HL-60 (cell line): ENCODE data around the gene KDM2B.

Experiments
- DNase-seq, 2 experiments: peaks; one replicate each; pipeline ENCODE4 v3.0.0-alpha.2; 2010 to 2020; ENCODE audit warnings: low read depth in 1 of 2, low spot score in 1 of 2
- H3K27ac ChIP-seq: fragments of 250-450 bp; sonication (Bioruptor Pico); replicated peaks from 2 replicates; pipeline ENCODE4 v1.5.1; 2020; ENCODE audit warnings: mild to moderate bottlenecking, moderate library complexity
- H3K27me3 ChIP-seq: fragments of 250-450 bp; sonication (Bioruptor Pico); 2 replicates; pipeline ENCODE4 v1.5.1; 2021; ENCODE audit warnings: mild to moderate bottlenecking, moderate library complexity; ENCODE audit not compliant: insufficient read depth, poor library complexity, severe bottlenecking
- H3K4me3 ChIP-seq: replicated peaks from 2 replicates; pipeline ENCODE4 v1.5.1; 2011; ENCODE audit warnings: mild to moderate bottlenecking, control low read depth, low read length; ENCODE audit not compliant: insufficient read depth
- GABPA ChIP-seq: IDR thresholded peaks from 2 replicates; pipeline ENCODE4 v1.6.1; 2012; ENCODE audit warnings: low read depth
- POLR2AphosphoS5 ChIP-seq: IDR thresholded peaks from 2 replicates; pipeline ENCODE4 v1.6.1; 2012; ENCODE audit warnings: low read depth
- SPI1 ChIP-seq: IDR thresholded peaks from 2 replicates; pipeline ENCODE4 v1.6.1; 2012; ENCODE audit warnings: low read depth, mild to moderate bottlenecking, borderline replicate concordance
- TF ChIP-seq, protein P1 (sequence below): IDR thresholded peaks from 2 replicates; pipeline ENCODE4 v1.6.1; 2012; ENCODE audit warnings: low read depth; ENCODE audit not compliant: insufficient replicate concordance
- TF ChIP-seq, protein P2 (sequence below): IDR thresholded peaks from one replicate; pipeline ENCODE4 v1.5.1; 2011; ENCODE audit warnings: low read length, control low read depth, inconsistent platforms; ENCODE audit not compliant: insufficient read depth

The KDM2B gene

DNA sequence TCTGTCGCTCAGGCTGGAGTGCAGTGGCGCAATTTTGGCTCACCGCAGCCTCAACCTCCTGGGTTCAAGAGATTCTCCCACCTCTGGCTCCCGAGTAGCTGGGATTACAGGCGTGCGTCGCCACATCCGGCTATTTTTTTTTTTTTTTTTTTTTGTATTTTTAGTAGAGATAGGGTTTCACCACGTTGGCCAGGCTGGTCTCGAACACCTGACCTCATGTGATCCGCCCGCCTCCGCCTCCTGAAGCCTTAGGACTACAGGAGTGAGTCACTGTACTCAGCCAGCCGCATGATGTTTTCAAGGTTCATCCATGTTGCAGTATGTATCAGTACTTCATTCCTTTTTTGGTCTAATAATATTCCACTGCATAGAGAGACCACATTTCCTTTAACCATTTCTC, 183.3 kb downstream of the KDM2B start:
- TF ChIP-seq, protein P1, sequence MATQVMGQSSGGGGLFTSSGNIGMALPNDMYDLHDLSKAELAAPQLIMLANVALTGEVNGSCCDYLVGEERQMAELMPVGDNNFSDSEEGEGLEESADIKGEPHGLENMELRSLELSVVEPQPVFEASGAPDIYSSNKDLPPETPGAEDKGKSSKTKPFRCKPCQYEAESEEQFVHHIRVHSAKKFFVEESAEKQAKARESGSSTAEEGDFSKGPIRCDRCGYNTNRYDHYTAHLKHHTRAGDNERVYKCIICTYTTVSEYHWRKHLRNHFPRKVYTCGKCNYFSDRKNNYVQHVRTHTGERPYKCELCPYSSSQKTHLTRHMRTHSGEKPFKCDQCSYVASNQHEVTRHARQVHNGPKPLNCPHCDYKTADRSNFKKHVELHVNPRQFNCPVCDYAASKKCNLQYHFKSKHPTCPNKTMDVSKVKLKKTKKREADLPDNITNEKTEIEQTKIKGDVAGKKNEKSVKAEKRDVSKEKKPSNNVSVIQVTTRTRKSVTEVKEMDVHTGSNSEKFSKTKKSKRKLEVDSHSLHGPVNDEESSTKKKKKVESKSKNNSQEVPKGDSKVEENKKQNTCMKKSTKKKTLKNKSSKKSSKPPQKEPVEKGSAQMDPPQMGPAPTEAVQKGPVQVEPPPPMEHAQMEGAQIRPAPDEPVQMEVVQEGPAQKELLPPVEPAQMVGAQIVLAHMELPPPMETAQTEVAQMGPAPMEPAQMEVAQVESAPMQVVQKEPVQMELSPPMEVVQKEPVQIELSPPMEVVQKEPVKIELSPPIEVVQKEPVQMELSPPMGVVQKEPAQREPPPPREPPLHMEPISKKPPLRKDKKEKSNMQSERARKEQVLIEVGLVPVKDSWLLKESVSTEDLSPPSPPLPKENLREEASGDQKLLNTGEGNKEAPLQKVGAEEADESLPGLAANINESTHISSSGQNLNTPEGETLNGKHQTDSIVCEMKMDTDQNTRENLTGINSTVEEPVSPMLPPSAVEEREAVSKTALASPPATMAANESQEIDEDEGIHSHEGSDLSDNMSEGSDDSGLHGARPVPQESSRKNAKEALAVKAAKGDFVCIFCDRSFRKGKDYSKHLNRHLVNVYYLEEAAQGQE = no peak
- no peak for DNase-seq
- no peaks in the 10 kb centered on the region for H3K27me3 ChIP-seq
- H3K27ac ChIP-seq = no peak overlapping the region
- H3K4me3 ChIP-seq = no peak overlapping the region

DNA sequence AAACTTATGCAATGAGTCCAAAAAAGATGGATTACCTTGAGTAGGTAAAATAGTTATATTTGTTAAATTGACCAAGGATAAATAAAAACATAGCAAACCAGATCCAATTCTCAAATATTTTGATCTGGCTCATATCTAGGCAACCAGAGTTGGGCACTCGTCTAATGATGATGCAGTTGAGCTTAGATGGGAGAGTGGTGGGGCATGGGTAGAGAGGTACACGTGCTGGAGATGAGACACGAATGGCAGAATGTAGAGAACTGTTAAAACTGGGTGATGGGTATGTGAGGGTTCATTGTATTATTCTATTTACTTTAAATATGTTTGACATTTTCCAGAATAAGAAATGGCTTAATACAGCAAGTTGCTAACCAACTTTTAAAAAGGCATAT, 188.5 kb downstream of the KDM2B start:
- Histone ChIP-seq H3K27ac (no peak overlapping the region), H3K4me3 (no peak overlapping the region), H3K27me3 (no peaks in the 10 kb centered on the region)
- DNase-seq = no peak
- no peak for TF ChIP-seq SPI1
- TF ChIP-seq, protein P2, sequence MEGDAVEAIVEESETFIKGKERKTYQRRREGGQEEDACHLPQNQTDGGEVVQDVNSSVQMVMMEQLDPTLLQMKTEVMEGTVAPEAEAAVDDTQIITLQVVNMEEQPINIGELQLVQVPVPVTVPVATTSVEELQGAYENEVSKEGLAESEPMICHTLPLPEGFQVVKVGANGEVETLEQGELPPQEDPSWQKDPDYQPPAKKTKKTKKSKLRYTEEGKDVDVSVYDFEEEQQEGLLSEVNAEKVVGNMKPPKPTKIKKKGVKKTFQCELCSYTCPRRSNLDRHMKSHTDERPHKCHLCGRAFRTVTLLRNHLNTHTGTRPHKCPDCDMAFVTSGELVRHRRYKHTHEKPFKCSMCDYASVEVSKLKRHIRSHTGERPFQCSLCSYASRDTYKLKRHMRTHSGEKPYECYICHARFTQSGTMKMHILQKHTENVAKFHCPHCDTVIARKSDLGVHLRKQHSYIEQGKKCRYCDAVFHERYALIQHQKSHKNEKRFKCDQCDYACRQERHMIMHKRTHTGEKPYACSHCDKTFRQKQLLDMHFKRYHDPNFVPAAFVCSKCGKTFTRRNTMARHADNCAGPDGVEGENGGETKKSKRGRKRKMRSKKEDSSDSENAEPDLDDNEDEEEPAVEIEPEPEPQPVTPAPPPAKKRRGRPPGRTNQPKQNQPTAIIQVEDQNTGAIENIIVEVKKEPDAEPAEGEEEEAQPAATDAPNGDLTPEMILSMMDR = no peak
- no peak for TF ChIP-seq POLR2AphosphoS5
- no peak for TF ChIP-seq GABPA
- TF ChIP-seq, protein P1 = no peak

DNA sequence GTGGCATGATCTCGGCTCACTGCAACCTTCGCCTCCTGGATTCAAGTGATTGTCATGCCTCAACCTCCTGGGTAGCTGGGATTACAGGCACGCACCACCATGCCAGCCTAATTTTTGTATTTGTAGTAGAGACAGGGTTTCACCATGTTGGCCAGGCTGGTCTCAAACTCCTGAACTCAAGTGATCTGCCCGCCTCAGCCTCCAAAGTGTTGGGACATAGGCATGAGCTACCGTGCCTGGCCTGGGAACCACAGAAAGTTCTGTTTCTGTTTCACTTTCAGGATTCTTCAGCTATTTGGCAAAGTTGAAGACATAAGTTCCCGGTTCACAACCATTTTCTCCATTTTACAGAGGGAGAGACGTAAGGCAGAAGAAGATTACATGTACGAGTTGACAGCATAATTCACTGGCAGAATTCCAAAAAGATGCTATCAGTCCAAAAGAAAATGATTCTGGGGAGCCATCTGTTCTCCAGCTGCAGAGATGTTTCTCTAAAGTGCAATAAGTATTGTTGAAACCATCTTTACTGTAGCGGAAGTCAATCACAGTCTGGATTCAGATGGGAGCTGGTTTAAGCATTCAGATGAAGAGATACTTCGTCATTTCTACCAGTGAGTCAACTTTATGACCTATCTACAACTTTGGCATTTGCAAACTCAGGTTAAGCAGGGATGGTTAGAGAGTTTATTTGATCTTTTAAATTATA, 189.1 kb downstream of the KDM2B start:
- H3K27me3 ChIP-seq = no peaks in the 10 kb centered on the region
- peak in 1 of 2 experiments; percentile 16 for DNase-seq
- H3K4me3 ChIP-seq = no peak overlapping the region
- H3K27ac ChIP-seq = no peak overlapping the region
- TF ChIP-seq, protein P1 = no peak
- TF ChIP-seq POLR2AphosphoS5 = no peak
- TF ChIP-seq GABPA = no peak
- TF ChIP-seq, protein P2 = no peak
- no peak for TF ChIP-seq SPI1
